Motor neuron (in vitro differentiated cells): ENCODE measurements around the gene PPP6R3. TPM values are rescaled to one million over a fixed set of nuclear protein-coding genes. Genes with fewer than 3 reads are reported as not detected.

Experiments
- ATAC-seq, 8 experiments: fragments of 200-7000 bp; cut with Tn5 transposase; replicated peaks in 6 of 8; 2 replicates each; pipeline ENCODE4 v1.8.0; 2021; ENCODE audit warnings: mild to moderate bottlenecking in 8 of 8, moderate library complexity in 8 of 8
- H3K27ac ChIP-seq, 2 donors: fragments of 250-450 bp; sonication (Bioruptor Pico); 2 replicates each; pipeline ENCODE4 v1.9.0; 2021; ENCODE audit warnings: antibody characterized with exemption in 2 of 2, mild to moderate bottlenecking in 2 of 2, moderate library complexity in 1 of 2
- H3K4me1 ChIP-seq, 2 donors: fragments of 250-450 bp; sonication (Bioruptor Pico); replicated peaks in 1 of 2; 2 replicates each; pipeline ENCODE4 v1.6.1; 2021; ENCODE audit warnings: antibody characterized with exemption in 2 of 2, mild to moderate bottlenecking in 2 of 2, moderate library complexity in 1 of 2
- H3K4me3 ChIP-seq, 5 donors: fragments of 250-450 bp; sonication (Bioruptor Pico); 2 replicates each; pipeline ENCODE4 v1.9.0; 2021; ENCODE audit warnings: antibody characterized with exemption in 5 of 5, mild to moderate bottlenecking in 5 of 5, moderate library complexity in 4 of 5
- WGBS, 10 experiments: fragments of 450-650 bp; shearing (Covaris generic); methylation state at CpG; one replicate each; pipeline ENCODE4 v1.0.0; 2022; 5-methylcytosine and 5-hydroxymethylcytosine counted together
- in situ Hi-C, 9 experiments: fragments of 400-800 bp; cut with MboI; loops; one replicate each; pipeline ENCODE4 v1.15.0; 2021; ENCODE audit warnings: low sequenced_read_pairs in 9 of 9, low pct_unique_long_range_greater_than_20kb in 2 of 9; ENCODE audit not compliant: unreplicated experiment in 9 of 9
- total RNA-seq, 8 experiments: library from RNA; unstranded; fragments of 300-600 nt; gene quantifications; 2 replicates each; pipeline versions ENCODE4 v1.2.3 to v1.2.4, GENCODE V29; 2022

PPP6R3 gene
- total RNA-seq, 8 experiments from 2014 or later = 49.1 to 142 (median 65.7) TPM

GRCh38 chr11:68504432-68505066 is 44.0 kb downstream of the PPP6R3 start:
- H3K4me1 ChIP-seq = no peaks in the 10 kb centered on the region
- no peak for ATAC-seq
- H3K27ac ChIP-seq = no peak overlapping the region
- WGBS, 10 experiments = 45 to 100% (median 91%) methylated on average over 2 to 6 of the region's 6 CpGs
- no peak overlapping the region for H3K4me3 ChIP-seq
- in situ Hi-C loops = no loop called here

GRCh38 chr11:68505596-68505995 is 45.0 kb downstream of the PPP6R3 start:
- H3K27ac ChIP-seq = no peak overlapping the region
- in situ Hi-C loops = no loop called here
- no peak overlapping the region for H3K4me3 ChIP-seq
- WGBS, 10 experiments = 0 to 100% (median 44%) methylated on average over 1 to 2 of the region's 2 CpGs; no CpG with 5 or more reads in 1 of the 10 experiments
- H3K4me1 ChIP-seq = no peaks in the 10 kb centered on the region
- peak in 3 of 8 experiments; percentile 30 to 37 (median 33) for ATAC-seq

GRCh38 chr11:68506908-68507307 is 46.4 kb downstream of the PPP6R3 start:
- in situ Hi-C loops = no loop called here
- Histone ChIP-seq H3K27ac (no peak overlapping the region), H3K4me3 (no peak overlapping the region), H3K4me1 (no peaks in the 10 kb centered on the region)
- 83 to 100% (median 95%) methylated on average over 1 to 3 of the region's 3 CpGs; no CpG with 5 or more reads in 2 of the 10 experiments for WGBS, 10 experiments
- ATAC-seq = peak in 2 of 8 experiments; percentile 17 to 49

GRCh38 chr11:68508425-68508824 is 47.9 kb downstream of the PPP6R3 start:
- no peaks in the 10 kb centered on the region for H3K4me1 ChIP-seq
- H3K4me3 ChIP-seq = no peak overlapping the region
- H3K27ac ChIP-seq = no peak overlapping the region
- in situ Hi-C loops = no loop called here
- no peak for ATAC-seq
- 83 to 100% (median 86%) methylated on average over 1 to 2 of the region's 2 CpGs; no CpG with 5 or more reads in 3 of the 10 experiments for WGBS, 10 experiments

- H3K4me1 ChIP-seq = no peaks in the 10 kb centered on the region
- WGBS, 10 experiments = 17 to 94% (median 49%) methylated on average over 1 to 4 of the region's 4 CpGs
- ATAC-seq = peak in 1 of 8 experiments; percentile 18
- in situ Hi-C loops = no loop called here
- no peak overlapping the region for H3K4me3 ChIP-seq
- no peak overlapping the region for H3K27ac ChIP-seq
Measured at GRCh38 chr11:68509066-68509465, 48.5 kb downstream of the PPP6R3 start.

GRCh38 chr11:68513930-68514487 is 53.5 kb downstream of the PPP6R3 start:
- in situ Hi-C loops = no loop called here
- no peak overlapping the region for H3K27ac ChIP-seq

GRCh38 chr11:68517121-68517741 is 56.7 kb downstream of the PPP6R3 start:
- 83 to 100% (median 89%) methylated on average over 2 to 5 of the region's 5 CpGs for WGBS, 10 experiments
- H3K4me1 ChIP-seq = no peaks in the 10 kb centered on the region
- ATAC-seq = no peak
- in situ Hi-C loops = no loop called here
- H3K4me3 ChIP-seq = no peak overlapping the region
- no peak overlapping the region for H3K27ac ChIP-seq

More at GRCh38 chr11:68513930-68514487, 53.5 kb downstream of the PPP6R3 start:
- no peak overlapping the region for H3K4me3 ChIP-seq
- H3K4me1 ChIP-seq = no peaks in the 10 kb centered on the region
- no peak for ATAC-seq
- 58 to 100% (median 88%) methylated on average over 1 to 6 of the region's 6 CpGs for WGBS, 10 experiments

- no peaks in the 10 kb centered on the region for H3K4me1 ChIP-seq
- H3K27ac ChIP-seq = no peak overlapping the region
- H3K4me3 ChIP-seq = no peak overlapping the region
- ATAC-seq = no peak
- 0 to 100% (median 64%) methylated on average over 1 of the region's 1 CpG; no CpG with 5 or more reads in 1 of the 10 experiments for WGBS, 10 experiments
- in situ Hi-C loops = no loop called here
Measured at GRCh38 chr11:68518191-68518590, 57.6 kb downstream of the PPP6R3 start.

- Histone ChIP-seq H3K4me3 (no peak overlapping the region), H3K27ac (no peak overlapping the region), H3K4me1 (peaks cover 0 to 2% of the 10 kb centered on the region in 2 donors)
- WGBS, 10 experiments = 10 to 100% (median 90%) methylated on average over 1 to 4 of the region's 4 CpGs; no CpG with 5 or more reads in 1 of the 10 experiments
- in situ Hi-C loops = no loop called here
- peak in 3 of 8 experiments; percentile 50 to 79 (median 73) for ATAC-seq
Measured at GRCh38 chr11:68521969-68522652, 61.6 kb downstream of the PPP6R3 start.

- in situ Hi-C loops = no loop called here
Measured at GRCh38 chr11:68523033-68523432, 62.5 kb downstream of the PPP6R3 start.

GRCh38 chr11:68523743-68524142 is 63.2 kb downstream of the PPP6R3 start:
- WGBS, 10 experiments = 38 to 100% (median 95%) methylated on average over 1 to 3 of the region's 3 CpGs
- H3K4me1 ChIP-seq = peaks cover 0 to 4% of the 10 kb centered on the region in 2 donors
- no peak overlapping the region for H3K4me3 ChIP-seq
- no peak overlapping the region for H3K27ac ChIP-seq
- in situ Hi-C loops = no loop called here
- peak in 1 of 8 experiments; percentile 6 for ATAC-seq

More at GRCh38 chr11:68523033-68523432, 62.5 kb downstream of the PPP6R3 start:
- peak in 3 of 8 experiments; percentile 27 to 64 (median 64) for ATAC-seq
- Histone ChIP-seq H3K4me3 (no peak overlapping the region), H3K27ac (no peak overlapping the region), H3K4me1 (peaks cover 0 to 4% of the 10 kb centered on the region in 2 donors)
- 20 to 100% (median 93%) methylated on average over 2 to 4 of the region's 4 CpGs; no CpG with 5 or more reads in 2 of the 10 experiments for WGBS, 10 experiments

- in situ Hi-C loops = no loop called here
- peak in 2 of 8 experiments; percentile 30 to 36 for ATAC-seq
- WGBS, 10 experiments = 37 to 100% (median 90%) methylated on average over 1 to 2 of the region's 2 CpGs; no CpG with 5 or more reads in 1 of the 10 experiments
- Histone ChIP-seq H3K27ac (no peak overlapping the region), H3K4me1 (peaks cover 0 to 4% of the 10 kb centered on the region in 2 donors), H3K4me3 (no peak overlapping the region)
Measured at GRCh38 chr11:68524213-68524612, 63.7 kb downstream of the PPP6R3 start.

GRCh38 chr11:68524681-68525080 is 64.1 kb downstream of the PPP6R3 start:
- Histone ChIP-seq H3K4me3 (no peak overlapping the region), H3K27ac (no peak overlapping the region), H3K4me1 (peaks cover 0 to 4% of the 10 kb centered on the region in 2 donors)
- peak in 1 of 8 experiments; percentile 7 for ATAC-seq
- in situ Hi-C loops = no loop called here
- 75 to 100% (median 95%) methylated on average over 1 to 2 of the region's 2 CpGs for WGBS, 10 experiments
